Vagina (tissue), 2 donors: ENCODE measurements around the gene BLTP3A.
"Not testable (repeated sequence)": the region's sequence is repeated elsewhere in the genome, so short reads cannot be mapped to it uniquely, and the experiment has no call there.

Experiments used
- CTCF ChIP-seq, 3 experiments: fragments of 450-650 bp in 2 of 3; fragments of 200-600 bp in 1 of 3; sonication (generic) in 1 of 3; IDR thresholded peaks; one replicate each; pipeline ENCODE4 v1.5.1; 2017 to 2019; ENCODE audit warnings: antibody characterized with exemption in 3 of 3, mild to moderate bottlenecking in 2 of 3, moderate library complexity in 2 of 3
- POLR2A ChIP-seq, 2 donors: fragments of 450-650 bp; IDR thresholded peaks; one replicate each; pipeline ENCODE4 v1.6.1; 2017; ENCODE audit warnings: antibody characterized with exemption in 2 of 2, mild to moderate bottlenecking in 2 of 2, moderate library complexity in 2 of 2

DNA sequence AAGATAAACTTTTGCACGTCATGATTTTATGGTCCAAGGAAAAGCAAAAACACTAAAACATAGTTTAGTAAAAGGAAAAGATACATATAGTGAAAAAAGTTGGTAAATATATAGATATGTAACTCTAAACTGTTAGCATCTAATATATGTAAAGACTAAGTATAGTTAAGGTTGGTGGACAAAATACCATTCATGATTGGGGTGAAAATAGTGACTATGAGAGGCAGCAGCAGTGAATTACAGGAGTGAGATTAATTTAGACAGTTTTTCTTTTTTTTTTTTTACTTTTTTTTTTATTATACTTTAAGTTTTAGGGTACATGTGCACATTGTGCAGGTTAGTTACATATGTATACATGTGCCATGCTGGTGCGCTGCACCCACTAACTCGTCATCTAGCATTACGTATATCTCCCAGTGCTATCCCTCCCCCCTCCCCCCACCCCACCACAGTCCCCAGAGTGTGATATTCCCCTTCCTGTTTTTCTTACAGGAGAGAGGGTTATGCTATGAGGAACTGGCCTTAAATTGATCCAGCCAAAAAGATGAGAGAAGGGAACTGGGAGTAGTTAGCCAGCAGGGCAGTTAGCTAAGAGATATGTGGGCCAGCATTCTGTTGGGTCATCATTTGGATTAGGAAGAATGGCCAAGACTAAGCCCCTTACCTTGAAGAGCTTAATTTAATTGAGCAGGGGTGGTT, 27.1 kb downstream of the BLTP3A start:
- TF ChIP-seq CTCF, POLR2A (IDR thresholded peaks at IDR 0.05): not testable (repeated sequence)
